ENCODE measurements around the gene GDPD3.
"Not testable (repeated sequence)": the region's sequence is repeated elsewhere in the genome, so short reads cannot be mapped to it uniquely, and the experiment has no call there.

Gene GDPD3

GRCh38 chr16:30139583-30140481 lies 26.5 kb upstream of the GDPD3 start:
- TF ChIP-seq CTCF (conservative IDR thresholded peaks at IDR 0.05; ENCODE audit: low read depth, low read length) = no peak
- no peak for DNase-seq (ENCODE audit: low read depth)
- no peak overlapping the region for H3K4me3 ChIP-seq (ENCODE audit: low read depth, low read length)

GRCh38 chr16:30137897-30138296 lies 24.6 kb upstream of the GDPD3 start:
- no peak overlapping the region for H3K4me3 ChIP-seq (ENCODE audit: low read depth, low read length)
- no peak for TF ChIP-seq CTCF (conservative IDR thresholded peaks at IDR 0.05; ENCODE audit: low read depth, low read length)
- no peak for DNase-seq (ENCODE audit: low read depth)

GRCh38 chr16:30136971-30137605 lies 23.8 kb upstream of the GDPD3 start:
- no peak for DNase-seq (ENCODE audit: low read depth)
- no peak overlapping the region for H3K4me3 ChIP-seq (ENCODE audit: low read depth, low read length)

GRCh38 chr16:30132591-30132990 lies 19.3 kb upstream of the GDPD3 start:
- no peak overlapping the region for H3K4me3 ChIP-seq (ENCODE audit: low read depth, low read length)
- TF ChIP-seq CTCF (conservative IDR thresholded peaks at IDR 0.05; ENCODE audit: low read depth, low read length) = no peak
- no peak for DNase-seq (ENCODE audit: low read depth)

More at GRCh38 chr16:30136971-30137605, 23.8 kb upstream of the GDPD3 start:
- no peak for TF ChIP-seq CTCF (conservative IDR thresholded peaks at IDR 0.05; ENCODE audit: low read depth, low read length)

GRCh38 chr16:30131869-30132475 lies 18.6 kb upstream of the GDPD3 start:
- TF ChIP-seq CTCF (conservative IDR thresholded peaks at IDR 0.05; ENCODE audit: low read depth, low read length) = no peak
- H3K4me3 ChIP-seq (ENCODE audit: low read depth, low read length) = no peak overlapping the region
- no peak for DNase-seq (ENCODE audit: low read depth)

- no peak for TF ChIP-seq CTCF (conservative IDR thresholded peaks at IDR 0.05; ENCODE audit: low read depth, low read length)
- no peak for DNase-seq (ENCODE audit: low read depth)
- H3K4me3 ChIP-seq (ENCODE audit: low read depth, low read length) = no peak overlapping the region
These were observed 14.7 kb upstream of the GDPD3 start for GRCh38 chr16:30127993-30128392.

GRCh38 chr16:30125690-30126089 lies 12.4 kb upstream of the GDPD3 start:
- H3K4me3 ChIP-seq (ENCODE audit: low read depth, low read length); DNase-seq (ENCODE audit: low read depth): not testable (repeated sequence)
